ENCODE results near the gene MRPL36.
A peak's percentile ranks its signal among the peaks of the same experiment; 100 is the strongest.
"Not testable (repeated sequence)": the region's sequence is repeated elsewhere in the genome, so short reads cannot be mapped to it uniquely, and the experiment has no call there.

MRPL36 gene

GRCh38 chr5:1831677-1832313 lies 32.2 kb upstream of the MRPL36 start:
- DNase-seq: peak; percentile 39

- DNase-seq: peak; percentile 6
Observed at GRCh38 chr5:1831257-1831656, 31.6 kb upstream of the MRPL36 start.

GRCh38 chr5:1830571-1831228 lies 31.1 kb upstream of the MRPL36 start:
- DNase-seq: peak; percentile 6

GRCh38 chr5:1827886-1828397 lies 28.3 kb upstream of the MRPL36 start:
- DNase-seq: peak; percentile 41

DNA sequence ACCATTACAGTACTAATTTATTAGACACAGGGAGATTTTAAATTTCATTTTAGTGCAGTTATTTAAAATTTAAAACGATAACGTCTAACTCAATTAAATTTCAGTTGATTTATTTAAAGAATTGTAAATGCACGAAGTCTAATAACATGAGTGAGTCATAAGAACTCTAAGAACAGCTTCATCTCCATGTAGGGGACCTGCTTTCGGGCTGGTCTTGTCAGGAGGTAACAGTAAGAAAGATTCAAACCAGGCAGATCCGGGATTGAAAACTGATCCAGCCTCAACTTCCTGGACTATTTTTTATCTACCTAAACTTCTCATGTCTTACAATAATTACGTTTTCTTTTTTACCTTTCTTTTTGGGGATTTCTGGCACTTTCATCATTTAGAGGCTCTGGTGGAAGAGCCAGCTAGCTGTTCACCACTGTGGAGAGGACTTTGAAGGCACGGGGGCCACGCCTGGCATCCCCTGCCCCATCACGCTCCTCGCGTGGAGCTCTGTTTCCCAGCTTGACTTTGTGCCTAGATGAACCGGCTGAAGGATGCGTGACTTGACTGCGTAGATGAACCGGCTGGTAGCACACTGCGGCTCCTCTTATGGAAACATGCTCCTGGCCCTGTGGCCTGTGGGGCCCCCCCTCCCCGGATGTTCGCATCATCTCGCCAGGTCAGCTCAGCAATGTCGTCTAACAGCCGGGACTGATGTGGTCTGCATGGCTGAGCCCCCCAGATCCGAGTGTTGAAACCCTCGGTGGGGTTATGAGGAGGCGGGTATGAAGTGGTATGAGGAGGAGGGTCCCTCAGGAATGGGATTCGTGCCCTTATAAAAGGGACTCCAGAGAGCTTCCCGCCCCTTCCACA lies 27.6 kb upstream of the MRPL36 start:
- no peak for DNase-seq

DNA sequence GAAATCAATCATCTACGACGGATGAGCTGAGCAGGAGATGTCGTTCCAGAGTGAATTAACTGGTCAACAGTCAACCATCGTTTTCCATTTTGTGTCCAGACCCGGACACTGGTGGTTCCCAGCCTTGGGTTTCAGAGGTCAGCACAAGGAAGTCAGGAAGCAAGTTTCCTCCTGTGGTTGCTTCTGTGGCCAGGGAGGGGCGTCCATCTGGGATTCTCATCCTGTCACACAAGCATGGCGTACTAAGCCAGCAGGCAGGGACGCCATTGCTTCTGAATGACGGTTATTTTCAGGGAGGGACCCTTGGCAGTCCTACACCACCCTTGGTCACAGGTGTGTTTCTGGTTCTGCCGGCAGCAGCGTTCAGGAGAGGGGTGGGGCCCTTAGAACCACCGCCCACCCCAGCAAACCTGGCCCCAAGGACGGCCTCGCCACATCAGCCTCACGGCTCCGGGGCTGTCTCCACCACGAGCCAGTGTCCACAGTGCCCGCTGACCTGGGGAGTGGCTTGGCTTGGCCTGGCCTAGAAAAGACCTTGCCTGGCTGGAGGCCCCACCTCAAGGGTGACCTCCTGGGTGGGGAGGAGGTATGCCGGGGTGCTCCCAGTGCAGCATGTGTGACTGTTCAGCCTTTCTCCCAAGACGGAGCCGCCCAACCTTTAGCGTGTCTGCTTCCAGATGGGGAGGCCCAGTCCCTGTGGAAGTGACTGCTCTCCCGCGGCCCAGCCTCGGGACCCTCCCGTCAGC lies 26.8 kb upstream of the MRPL36 start:
- DNase-seq: no peak

DNA sequence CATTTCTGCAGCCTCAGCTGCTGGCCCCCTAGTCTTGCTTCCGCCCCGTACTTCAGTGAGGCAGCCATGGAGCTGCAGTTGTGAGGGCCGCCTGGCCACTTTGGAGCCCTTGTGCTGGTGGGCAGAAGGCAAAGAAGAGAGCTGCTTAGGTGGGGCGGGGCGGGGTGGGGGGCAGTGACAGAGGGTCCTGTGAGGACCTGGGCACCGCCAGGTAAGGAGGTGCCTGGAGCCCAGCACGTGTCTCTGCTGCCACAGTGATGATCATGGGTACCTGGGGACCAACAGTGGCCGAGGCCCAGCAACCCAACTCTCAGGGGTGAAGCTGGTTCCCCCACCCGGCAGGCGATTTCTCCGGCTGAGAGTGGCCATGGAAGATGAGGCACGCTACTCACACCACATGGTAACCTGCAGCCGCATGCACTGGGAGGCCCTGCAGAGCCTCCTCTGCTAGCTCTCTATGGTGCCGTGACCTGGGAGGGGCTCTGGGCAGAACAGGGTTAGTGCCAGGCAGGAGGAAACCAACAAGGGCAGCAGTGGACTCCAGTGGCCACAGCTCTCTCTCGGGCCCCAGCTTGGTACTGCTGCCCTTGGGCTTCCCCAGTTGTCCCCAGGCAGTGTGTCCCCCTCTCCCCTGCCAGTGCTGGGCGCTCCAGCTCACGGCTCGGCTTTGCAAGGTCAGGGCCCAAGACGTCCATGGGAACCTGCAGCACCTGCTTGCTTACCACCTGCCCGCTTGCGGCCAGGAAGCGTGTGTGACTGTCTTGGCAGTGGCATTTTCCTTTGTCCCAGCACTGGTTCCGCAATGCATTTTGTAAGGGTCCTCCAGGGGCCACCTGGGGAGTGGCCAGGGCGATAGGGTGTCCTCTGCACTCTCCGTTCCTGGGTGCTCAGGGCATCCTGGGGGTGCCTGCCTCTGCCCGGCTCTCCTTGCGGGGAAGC lies 25.5 kb upstream of the MRPL36 start:
- no peak for DNase-seq

GRCh38 chr5:1824109-1824821 lies 24.6 kb upstream of the MRPL36 start:
- no peak for DNase-seq

DNA sequence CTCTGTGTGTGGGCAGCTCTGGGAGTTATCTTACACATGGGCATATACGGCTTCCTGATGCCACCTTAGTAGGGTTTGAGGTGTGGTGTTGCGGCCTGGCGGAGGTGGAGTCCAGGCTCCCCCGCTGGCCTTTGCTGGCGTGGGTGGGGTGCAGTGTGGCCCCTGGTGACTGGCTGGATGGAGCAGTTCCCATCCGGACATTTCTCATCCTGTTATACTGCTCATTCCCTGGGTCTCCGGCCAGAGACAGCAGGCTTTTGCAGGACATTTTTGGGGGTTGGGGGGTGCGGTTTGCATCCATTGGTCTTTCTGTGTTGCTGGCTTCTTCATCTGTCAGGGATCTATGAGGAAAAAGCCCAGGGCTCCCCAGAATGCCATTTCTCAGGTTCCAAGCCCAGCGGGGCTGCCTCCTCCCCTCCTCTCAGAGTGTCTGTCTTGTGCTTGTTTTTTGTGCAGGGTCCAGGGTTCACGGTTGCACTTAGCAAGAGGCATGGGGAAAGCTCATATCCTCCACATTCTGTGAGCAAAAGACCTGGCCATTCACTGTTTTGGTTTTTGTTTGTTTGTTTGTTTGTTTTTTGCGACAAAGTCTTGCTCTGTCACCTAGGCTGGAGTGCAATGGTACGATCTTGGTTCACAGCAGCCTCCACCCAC lies 23.9 kb upstream of the MRPL36 start:
- no peak for DNase-seq

DNA sequence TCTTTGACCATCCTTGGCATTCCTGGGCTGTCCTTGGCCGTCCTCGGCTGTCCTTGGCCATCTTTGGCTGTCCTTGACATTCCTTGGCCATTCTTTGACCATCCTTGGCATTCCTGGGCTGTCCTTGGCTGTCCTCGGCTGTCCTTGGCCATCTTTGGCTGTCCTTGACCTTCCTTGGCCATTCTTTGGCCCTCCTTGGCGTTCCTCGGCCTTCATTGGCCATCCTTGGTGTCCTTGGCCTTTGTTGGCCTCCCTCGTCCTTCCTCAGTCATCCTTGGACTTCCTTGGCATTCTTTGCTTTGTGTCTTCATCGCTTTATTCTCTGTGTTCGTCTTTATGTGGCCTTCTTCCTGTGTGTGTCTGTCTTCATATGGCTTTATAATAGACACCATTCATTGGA lies 22.2 kb upstream of the MRPL36 start:
- DNase-seq: no peak

GRCh38 chr5:1820926-1821325 lies 21.3 kb upstream of the MRPL36 start:
- DNase-seq: no peak

DNA sequence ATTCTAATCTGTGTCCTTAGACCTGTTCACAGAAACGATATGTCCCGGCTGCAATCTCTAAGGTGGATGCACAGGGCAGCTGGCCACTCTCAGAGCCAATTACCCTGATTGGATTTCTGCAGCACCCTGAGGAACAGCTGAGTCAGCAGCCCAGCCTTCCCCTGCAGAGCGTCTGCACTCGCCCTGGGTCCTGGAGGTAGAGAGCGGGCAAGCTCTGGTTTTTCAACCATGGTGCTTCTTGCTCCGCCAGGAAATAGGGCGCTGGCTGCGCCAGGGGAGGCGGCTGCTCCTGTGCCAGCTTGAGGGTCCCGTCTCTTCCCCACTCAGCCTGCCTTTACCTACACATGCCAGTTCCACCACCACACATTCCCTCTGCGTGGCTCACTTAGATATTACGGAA lies 20.7 kb upstream of the MRPL36 start:
- DNase-seq: no peak

GRCh38 chr5:1819458-1819857 lies 19.8 kb upstream of the MRPL36 start:
- DNase-seq: no peak

DNA sequence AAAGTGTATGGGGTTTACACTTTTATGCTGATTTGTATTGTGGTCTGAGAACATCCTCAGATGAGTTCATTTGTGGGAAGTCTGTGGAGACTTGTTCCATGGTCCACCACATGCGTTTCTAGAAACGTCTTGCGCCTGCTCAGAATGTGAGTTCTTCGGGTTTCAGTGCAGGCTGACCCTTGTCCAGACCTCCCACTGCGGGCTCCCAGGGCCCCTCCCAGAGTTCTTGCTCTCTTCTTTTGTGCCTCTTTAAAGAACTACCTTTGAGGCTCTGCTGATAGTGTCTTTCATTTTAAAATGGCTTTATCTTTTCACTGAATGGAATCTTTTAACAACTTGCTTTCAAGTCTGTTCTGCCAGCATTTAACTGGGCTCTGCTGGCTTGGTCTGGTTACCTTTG lies 19.1 kb upstream of the MRPL36 start:
- DNase-seq: no peak

- no peak for DNase-seq
Observed at GRCh38 chr5:1817261-1818043, 17.8 kb upstream of the MRPL36 start.

DNA sequence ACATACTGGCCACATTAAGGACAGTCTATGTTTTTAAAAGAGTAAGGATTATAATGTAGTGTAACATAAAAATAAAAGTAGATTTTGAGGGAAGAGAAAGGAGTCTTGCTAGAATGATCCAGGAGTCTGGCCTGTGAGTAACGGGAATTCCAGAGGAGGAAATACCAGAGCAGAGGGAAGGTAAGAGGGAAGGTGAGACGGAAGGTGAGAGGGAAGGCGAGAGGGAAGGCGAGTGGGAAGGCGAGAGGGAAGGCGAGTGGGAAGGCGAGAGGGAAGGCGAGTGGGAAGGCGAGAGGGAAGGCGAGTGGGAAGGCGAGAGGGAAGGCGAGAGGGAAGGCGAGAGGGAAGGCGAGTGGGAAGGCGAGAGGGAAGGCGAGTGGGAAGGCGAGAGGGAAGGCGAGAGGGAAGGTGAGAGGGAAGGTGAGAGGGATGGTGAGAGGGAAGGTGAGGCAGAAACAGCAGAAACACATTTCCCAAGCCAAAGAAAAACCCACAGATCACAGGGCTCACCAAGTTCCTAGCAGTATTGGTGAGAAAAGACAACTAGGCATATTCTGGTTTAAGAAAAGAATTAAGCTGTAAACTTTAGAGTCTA lies 17.0 kb upstream of the MRPL36 start:
- DNase-seq: not testable (repeated sequence)

- DNase-seq: no peak
Observed at GRCh38 chr5:1815881-1816292, 16.2 kb upstream of the MRPL36 start.

- DNase-seq: no peak
Observed at GRCh38 chr5:1815071-1815786, 15.6 kb upstream of the MRPL36 start.

Measured in retina (tissue), 1 donor.